GM12865 (cell line): ENCODE results near the gene TARBP1.

Source experiments
- DNase-seq: peaks from one replicate; pipeline ENCODE4 v3.0.0; 2010; ENCODE audit warnings: low read depth
- H3K4me3 ChIP-seq: 2 replicates; pipeline ENCODE4 v1.5.1; 2011; ENCODE audit warnings: mild to moderate bottlenecking, low read depth, low read length, control low read depth
- CTCF ChIP-seq: IDR thresholded peaks from 2 replicates; pipeline ENCODE4 v1.5.1; 2011; ENCODE audit warnings: low read length, control low read depth, low read depth, inconsistent platforms; ENCODE audit not compliant: insufficient read depth; ENCODE audit errors: missing control alignments

TARBP1 gene

GRCh38 chr1:234458352-234459017 is 20.5 kb downstream of the TARBP1 start:
- no peak overlapping the region for H3K4me3 ChIP-seq
- no peak for TF ChIP-seq CTCF
- DNase-seq = no peak

- TF ChIP-seq CTCF = no peak
- H3K4me3 ChIP-seq = no peak overlapping the region
- DNase-seq = no peak
Observed at GRCh38 chr1:234454926-234455325, 24.1 kb downstream of the TARBP1 start.

GRCh38 chr1:234452406-234452965 is 26.5 kb downstream of the TARBP1 start:
- no peak overlapping the region for H3K4me3 ChIP-seq
- no peak for DNase-seq
- no peak for TF ChIP-seq CTCF

GRCh38 chr1:234440348-234440747 is 38.6 kb downstream of the TARBP1 start:
- DNase-seq = no peak
- TF ChIP-seq CTCF = no peak
- H3K4me3 ChIP-seq = no peak overlapping the region

- no peak overlapping the region for H3K4me3 ChIP-seq
- no peak for DNase-seq
- no peak for TF ChIP-seq CTCF
Observed at GRCh38 chr1:234438579-234438978, 40.4 kb downstream of the TARBP1 start.

DNA sequence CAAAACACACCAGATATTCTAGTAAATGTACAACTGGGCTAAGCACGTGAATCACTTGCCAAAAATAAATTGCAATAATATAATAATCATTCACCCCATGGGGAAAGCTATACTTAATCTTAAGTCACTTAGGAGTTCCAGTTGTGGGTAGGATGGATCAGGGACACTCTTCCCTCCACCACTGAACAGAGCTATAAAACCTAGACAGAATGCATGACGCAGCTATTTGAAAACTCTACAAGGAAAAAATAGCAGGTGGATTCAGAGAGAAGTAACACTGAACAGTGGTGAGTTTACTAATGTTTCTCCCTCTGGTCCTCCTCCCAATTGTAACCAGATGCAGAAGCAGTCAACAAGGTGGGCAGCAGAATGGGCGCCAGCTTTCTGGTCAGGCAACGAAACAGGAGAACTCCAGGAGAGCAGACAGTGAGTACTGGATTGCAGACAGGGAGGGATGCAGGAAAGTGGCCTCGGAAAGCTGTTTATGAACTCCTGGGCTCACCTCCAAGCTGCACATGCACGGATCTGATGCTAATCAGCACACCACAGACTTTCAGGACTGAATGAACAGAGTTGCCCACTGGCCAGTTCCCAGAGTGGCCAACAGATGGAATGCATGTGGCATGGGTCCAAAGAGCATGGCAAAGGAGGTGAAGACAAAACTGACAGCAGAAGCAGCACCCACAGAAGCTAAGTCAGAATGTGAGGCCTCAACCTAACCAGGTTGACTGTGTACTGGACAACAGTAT is 41.4 kb downstream of the TARBP1 start:
- no peak for TF ChIP-seq CTCF
- no peak overlapping the region for H3K4me3 ChIP-seq
- DNase-seq = no peak
